HCT116 (cell line): ENCODE results near the gene STXBP5. TPM values are rescaled to one million over a fixed set of nuclear protein-coding genes. Genes with fewer than 3 reads are reported as not detected.

ENCODE experiments used
- ATAC-seq: fragments of 200-7000 bp; cut with Tn5 transposase; 2 replicates; pipeline ENCODE4 v1.9.1; 2020; ENCODE audit warnings: mild to moderate bottlenecking, moderate library complexity
- BruUV-seq: library from RNA; stranded (reverse); fragments of 400-500 nt; replicated peaks from 2 replicates; lab custom pipeline; 2021; lab: Mats Ljungman, UMichigan
- CTCF ChIA-PET: fragments of 300-600 bp; sonication (Branson Sonifier 250); formaldehyde crosslinking; loops from one replicate; lab custom pipeline; 2021; ENCODE audit warnings: antibody characterized with exemption; lab: Charles Lee
- POLR2A ChIA-PET: fragments of 300-600, 350-600 bp; sonication (Branson Sonifier 250); formaldehyde crosslinking; loops from one replicate; lab custom pipeline; 2021; ENCODE audit warnings: antibody characterized with exemption; lab: Charles Lee
- RAD21 ChIA-PET, 2 experiments: fragments of 300-600 bp; sonication (Branson Sonifier 250); formaldehyde crosslinking; loops; one replicate each; lab custom pipeline; 2023; ENCODE audit warnings: low total read pairs in 2 of 2; ENCODE audit not compliant: uncharacterized antibody in 2 of 2, unreplicated experiment in 2 of 2, low non-redundant PET in 1 of 2; lab: Charles Lee
- DNase-seq: peaks from one replicate; pipeline ENCODE4 v3.0.0-alpha.2; 2010; ENCODE audit warnings: low read depth, low spot score
- H2AFZ ChIP-seq: fragments of 200-600 bp; shearing (Covaris generic), sonication (generic); 2 replicates; pipeline ENCODE4 v1.6.1; 2017; ENCODE audit warnings: low read depth, mixed run types, mixed read lengths, antibody characterized with exemption, low read length; ENCODE audit not compliant: poor library complexity, severe bottlenecking
- H3K27ac ChIP-seq: 2 replicates; pipeline ENCODE4 v1.5.1; 2012; ENCODE audit warnings: low read depth, low read length
- H3K27me3 ChIP-seq: fragments of 200-600 bp; sonication (generic); 2 replicates; pipeline ENCODE4 v1.6.1; 2016; ENCODE audit warnings: mixed run types, low read length, mixed read lengths; ENCODE audit not compliant: insufficient read depth
- H3K36me3 ChIP-seq, 2 experiments: fragments of 200-500 bp in 1 of 2; fragments of 200-600 bp in 1 of 2; sonication (Bioruptor generic) in 1 of 2; sonication (generic) in 1 of 2; 2 replicates each; pipeline versions ENCODE4 v1.5.1 to v1.6.1; 2014 to 2016; ENCODE audit warnings: low read length in 2 of 2, inconsistent platforms in 1 of 2, mixed read lengths in 1 of 2, mixed run types in 1 of 2; ENCODE audit not compliant: insufficient read depth in 2 of 2, control insufficient read depth in 1 of 2
- H3K4me1 ChIP-seq, 2 experiments: fragments of 200-600 bp in 1 of 2; sonication (generic) in 1 of 2; 2 replicates each; pipeline versions ENCODE4 v1.5.1 to v1.6.1; 2012 to 2017; ENCODE audit warnings: low read length in 2 of 2, inconsistent platforms in 1 of 2, mild to moderate bottlenecking in 1 of 2, mixed read lengths in 1 of 2, mixed run types in 1 of 2, moderate library complexity in 1 of 2; ENCODE audit not compliant: insufficient read depth in 2 of 2, control insufficient read depth in 1 of 2
- H3K4me2 ChIP-seq: fragments of 200-600 bp; sonication (generic); 2 replicates; pipeline ENCODE4 v1.6.1; 2017; ENCODE audit warnings: mixed run types, low read length, mixed read lengths
- H3K4me3 ChIP-seq, 2 experiments: fragments of 200-600 bp in 1 of 2; sonication (generic) in 1 of 2; replicated peaks in 1 of 2; 2 replicates each; pipeline ENCODE4 v1.5.1; 2011 to 2016; ENCODE audit warnings: low read length in 2 of 2, control low read depth in 1 of 2, low read depth in 1 of 2, mild to moderate bottlenecking in 1 of 2, mixed read lengths in 1 of 2, mixed run types in 1 of 2
- H3K79me2 ChIP-seq: fragments of 200-600 bp; sonication (generic); 2 replicates; pipeline ENCODE4 v1.6.1; 2017; ENCODE audit warnings: mild to moderate bottlenecking, mixed run types, low read length, moderate library complexity, mixed read lengths; ENCODE audit not compliant: insufficient read depth
- H3K9ac ChIP-seq: fragments of 200-600 bp; sonication (generic); 2 replicates; pipeline ENCODE4 v1.6.1; 2016; ENCODE audit warnings: low read length, mixed read lengths
- H3K9me2 ChIP-seq: fragments of 200-600 bp; sonication (generic), shearing (Covaris generic); 2 replicates; pipeline ENCODE4 v1.6.1; 2017; ENCODE audit warnings: mixed run types, mild to moderate bottlenecking, moderate library complexity; ENCODE audit not compliant: insufficient read depth
- H3K9me3 ChIP-seq, 2 experiments: fragments of 200-500 bp in 1 of 2; fragments of 200-600 bp in 1 of 2; sonication (Bioruptor generic) in 1 of 2; sonication (generic) in 1 of 2; 2 replicates each; pipeline ENCODE4 v1.6.1; 2014 to 2017; ENCODE audit warnings: low read length in 2 of 2, mixed read lengths in 2 of 2, inconsistent platforms in 1 of 2, low read depth in 1 of 2, mild to moderate bottlenecking in 1 of 2, mixed run types in 1 of 2, moderate library complexity in 1 of 2; ENCODE audit not compliant: control insufficient read depth in 1 of 2, insufficient read depth in 1 of 2
- H4K20me1 ChIP-seq: fragments of 200-600 bp; sonication (generic), shearing (Covaris generic); 2 replicates; pipeline ENCODE4 v1.6.1; 2017; ENCODE audit warnings: mixed run types, mild to moderate bottlenecking, moderate library complexity; ENCODE audit not compliant: insufficient read depth
- CTCF ChIP-seq, 3 experiments: fragments of 200-600 bp in 1 of 3; sonication (generic) in 1 of 3; IDR thresholded peaks in 2 of 3; conservative IDR thresholded peaks in 1 of 3; 2 replicates each; pipeline ENCODE4 v1.5.1; 2012 to 2017; ENCODE audit warnings: low read depth in 2 of 3, low read length in 2 of 3, antibody characterized with exemption in 1 of 3, borderline replicate concordance in 1 of 3, control low read depth in 1 of 3, mild to moderate bottlenecking in 1 of 3, mixed read lengths in 1 of 3, mixed run types in 1 of 3, moderate library complexity in 1 of 3; ENCODE audit not compliant: insufficient read depth in 1 of 3
- ELF1 ChIP-seq: IDR thresholded peaks from 2 replicates; pipeline ENCODE4 v1.6.1; 2012; ENCODE audit warnings: low read depth, borderline replicate concordance
- EZH2 ChIP-seq: fragments of 200-600 bp; sonication (generic); IDR thresholded peaks from 2 replicates; pipeline ENCODE4 v1.6.1; 2017; ENCODE audit warnings: antibody characterized with exemption, mixed run types
- EZH2phosphoT487 ChIP-seq: fragments of 200-600 bp; IDR thresholded peaks from 2 replicates; pipeline ENCODE4 v1.6.1; 2018; ENCODE audit warnings: antibody characterized with exemption, borderline replicate concordance
- FOSL1 ChIP-seq: IDR thresholded peaks from 2 replicates; pipeline ENCODE4 v1.6.1; 2012; ENCODE audit warnings: low read depth
- MAX ChIP-seq: IDR thresholded peaks from 2 replicates; pipeline ENCODE4 v1.6.1; 2012
- REST ChIP-seq: IDR thresholded peaks from 2 replicates; pipeline ENCODE4 v1.6.1; 2012; ENCODE audit warnings: low read depth
- SIN3A ChIP-seq: IDR thresholded peaks from 2 replicates; pipeline ENCODE4 v1.6.1; 2012; ENCODE audit warnings: low read depth
- SRF ChIP-seq: IDR thresholded peaks from 2 replicates; pipeline ENCODE4 v1.6.1; 2012; ENCODE audit warnings: low read depth
- TCF7L2 ChIP-seq: IDR thresholded peaks from 2 replicates; pipeline ENCODE4 v1.7.0; 2011; ENCODE audit warnings: borderline replicate concordance, inconsistent platforms; ENCODE audit not compliant: insufficient read depth, insufficient read length; ENCODE audit errors: extremely low read depth
- YY1 ChIP-seq: IDR thresholded peaks from 2 replicates; pipeline ENCODE4 v1.6.1; 2011; ENCODE audit warnings: low read length, low read depth, moderate library complexity, mild to moderate bottlenecking; ENCODE audit not compliant: insufficient replicate concordance; ENCODE audit errors: extremely low read depth
- ZFX ChIP-seq: fragments of 450-650 bp; IDR thresholded peaks from 2 replicates; pipeline ENCODE4 v1.6.1; 2017
- ZNF274 ChIP-seq: fragments of 200-500 bp; sonication (Bioruptor generic); IDR thresholded peaks from 2 replicates; pipeline ENCODE4 v1.6.1; 2014; ENCODE audit warnings: mild to moderate bottlenecking, low read depth, low read length, inconsistent platforms
- intact Hi-C: fragments of 100-400 bp; cut with micrococcal nuclease; formaldehyde crosslinking; loops from 2 replicates; pipeline ENCODE4 v1.10.0; 2022
- total RNA-seq: library from RNA; stranded (reverse); gene quantifications from one replicate; pipeline ENCODE4 v1.2.1, GENCODE V29; 2021; ENCODE audit not compliant: unreplicated experiment

Gene STXBP5
- total RNA-seq, 1 experiment from 2014 or later, result 12.6 TPM

- Histone ChIP-seq H3K27ac (no peak overlapping the region), H3K9me3 (no peaks in the 10 kb centered on the region), H2AFZ (no peak overlapping the region), H3K36me3 (no peaks in the 10 kb centered on the region), H3K4me2 (no peak overlapping the region), H4K20me1 (no peaks in the 10 kb centered on the region), H3K27me3 (no peaks in the 10 kb centered on the region), H3K4me3 (no peak overlapping the region), H3K79me2 (peaks cover 5% of the 10 kb centered on the region; the same call in 1 of the 2 replicates), H3K4me1 (no peaks in the 10 kb centered on the region), H3K9me2 (no peaks in the 10 kb centered on the region), H3K9ac (no peak overlapping the region)
- ChIA-PET RAD21 (no interaction called here), POLR2A (no interaction called here), CTCF (no interaction called here)
- intact Hi-C loops, result loop anchor here (5.0 to 10.0 kb wide), 2 partner anchors 321 to 369 kb away; no protein-coding TSS in a partner anchor
- no peak for ATAC-seq
- no peak for TF ChIP-seq ZNF274
- no peak for TF ChIP-seq SIN3A
- TF ChIP-seq REST, result no peak
- no peak for TF ChIP-seq TCF7L2
- DNase-seq, result no peak
- BruUV-seq, result no TSS peak
These were observed 19.5 kb downstream of the STXBP5 start for GRCh38 chr6:147223736-147224135.

GRCh38 chr6:147226163-147226724 lies 22.0 kb downstream of the STXBP5 start:
- no TSS peak for BruUV-seq
- ChIA-PET CTCF (no interaction called here), POLR2A (no interaction called here), RAD21 (no interaction called here)
- H3K27me3 ChIP-seq, result no peaks in the 10 kb centered on the region
- no peaks in the 10 kb centered on the region for H3K36me3 ChIP-seq
- no peaks in the 10 kb centered on the region for H3K79me2 ChIP-seq
- DNase-seq (no peak), ATAC-seq (no peak)
- no peaks in the 10 kb centered on the region for H3K9me2 ChIP-seq
- H3K27ac ChIP-seq, result no peak overlapping the region
- H4K20me1 ChIP-seq, result no peaks in the 10 kb centered on the region
- intact Hi-C loops, result loop anchor here (10.0 kb wide), 1 partner anchor 371 kb away; no protein-coding TSS in a partner anchor
- H3K9ac ChIP-seq, result no peak overlapping the region
- no peaks in the 10 kb centered on the region for H3K9me3 ChIP-seq
- H2AFZ ChIP-seq, result no peak overlapping the region
- H3K4me3 ChIP-seq, result no peak overlapping the region
- H3K4me1 ChIP-seq, result no peaks in the 10 kb centered on the region
- H3K4me2 ChIP-seq, result no peak overlapping the region
- no peak for TF ChIP-seq YY1
- no peak for TF ChIP-seq FOSL1
- TF ChIP-seq EZH2, result no peak
- no peak for TF ChIP-seq ELF1
- TF ChIP-seq MAX, result no peak
- TF ChIP-seq TCF7L2, result no peak
- TF ChIP-seq ZFX, result no peak
- no peak for TF ChIP-seq SRF
- TF ChIP-seq CTCF (IDR thresholded peaks at IDR 0.05 in 2 of 3, conservative IDR thresholded peaks at IDR 0.05 in 1 of 3; ENCODE audit: borderline replicate concordance in 1 of 3, insufficient read depth in 1 of 3, low read depth in 2 of 3, low read length in 2 of 3), result no peak
- TF ChIP-seq EZH2phosphoT487, result no peak
